BLaER1 treated with 17β-estradiol and CSF1 and Interleukin-3, amounts not matched to agents 10 nM and 100 nM (cell line): ENCODE measurements around the gene MYO1D.

Source experiments
- H3K27ac ChIP-seq, 11 experiments: shearing (Covaris generic); formaldehyde crosslinking; 2 replicates each; pipeline ENCODE4 v1.8.1; 2022
- H3K27me3 ChIP-seq, 11 experiments: shearing (Covaris generic); formaldehyde crosslinking; 2 replicates each; pipeline ENCODE4 v1.8.1; 2022
- H3K36me3 ChIP-seq, 11 experiments: shearing (Covaris generic); formaldehyde crosslinking; 2 replicates each; pipeline ENCODE4 v1.8.1; 2022
- H3K4me1 ChIP-seq, 10 experiments: shearing (Covaris generic); formaldehyde crosslinking; 2 replicates each; pipeline ENCODE4 v1.8.1; 2022
- H3K4me2 ChIP-seq, 11 experiments: shearing (Covaris generic); formaldehyde crosslinking; 2 replicates each; pipeline ENCODE4 v1.8.1; 2022
- H3K4me3 ChIP-seq, 10 experiments: shearing (Covaris generic); formaldehyde crosslinking; 2 replicates each; pipeline ENCODE4 v1.8.1; 2022
- H3K9ac ChIP-seq, 11 experiments: shearing (Covaris generic); formaldehyde crosslinking; 2 replicates each; pipeline ENCODE4 v1.8.1; 2022
- H3K9me3 ChIP-seq, 11 experiments: shearing (Covaris generic); formaldehyde crosslinking; replicated peaks in 1 of 11; 2 replicates each; pipeline ENCODE4 v1.8.1; 2022
- H4K20me1 ChIP-seq, 11 experiments: shearing (Covaris generic); formaldehyde crosslinking; 2 replicates each; pipeline ENCODE4 v1.8.1; 2022
- Cebpa-rat ChIP-seq, 11 experiments: shearing (Covaris generic); IDR thresholded peaks; 2 replicates each; pipeline ENCODE4 v1.8.1; 2022

MYO1D gene

GRCh38 chr17:32490101-32490482, 386.8 kb downstream of the MYO1D start:
- peak overlapping the region in 9 of 11 experiments; percentile 90 to 99 (median 94); a peak in 17 of 22 replicates for H3K4me2 ChIP-seq
- H3K4me3 ChIP-seq: peak overlapping the region in 1 of 10 experiments; percentile 1; a peak in 1 of 20 replicates
- H3K36me3 ChIP-seq: peaks cover 0 to 35% (median 27%) of the 10 kb centered on the region in 11 experiments; a peak in 14 of 22 replicates
- no peak for TF ChIP-seq Cebpa-rat (IDR thresholded peaks at IDR 0.05)
- H3K9ac ChIP-seq: peak overlapping the region in 3 of 11 experiments; percentile 39 to 91 (median 89); a peak in 5 of 22 replicates
- peaks cover 0 to 50% (median 36%) of the 10 kb centered on the region in 11 experiments; a peak in 18 of 22 replicates for H4K20me1 ChIP-seq
- H3K4me1 ChIP-seq: peaks cover 50 to 86% (median 80%) of the 10 kb centered on the region in 10 experiments
- no peaks in the 10 kb centered on the region for H3K27me3 ChIP-seq
- no peak overlapping the region for H3K27ac ChIP-seq
- no peaks in the 10 kb centered on the region for H3K9me3 ChIP-seq

GRCh38 chr17:32489320-32490100, 387.4 kb downstream of the MYO1D start:
- no peak for TF ChIP-seq Cebpa-rat (IDR thresholded peaks at IDR 0.05)
- peaks cover 0 to 35% (median 27%) of the 10 kb centered on the region in 11 experiments; a peak in 14 of 22 replicates for H3K36me3 ChIP-seq
- no peak overlapping the region for H3K27ac ChIP-seq
- peak overlapping the region in 10 of 11 experiments; percentile 10 to 99 (median 94); a peak in 17 of 22 replicates for H3K4me2 ChIP-seq
- H4K20me1 ChIP-seq: peaks cover 0 to 50% (median 36%) of the 10 kb centered on the region in 11 experiments; a peak in 18 of 22 replicates
- no peaks in the 10 kb centered on the region for H3K9me3 ChIP-seq
- H3K4me1 ChIP-seq: peaks cover 45 to 81% (median 74%) of the 10 kb centered on the region in 10 experiments
- H3K9ac ChIP-seq: peak overlapping the region in 6 of 11 experiments; percentile 1 to 91 (median 88); a peak in 5 of 22 replicates
- H3K27me3 ChIP-seq: no peaks in the 10 kb centered on the region
- H3K4me3 ChIP-seq: peak overlapping the region in 3 of 10 experiments; percentile 22 to 84 (median 70); a peak in 1 of 20 replicates

- Histone ChIP-seq H3K4me2 (peak overlapping the region in 10 of 11 experiments; percentile 10 to 99 (median 94); a peak in 18 of 22 replicates), H3K9me3 (no peaks in the 10 kb centered on the region), H3K27ac (no peak overlapping the region), H3K4me3 (peak overlapping the region in 4 of 10 experiments; percentile 70 to 85 (median 82); a peak in 6 of 20 replicates), H3K9ac (peak overlapping the region in 5 of 11 experiments; percentile 15 to 91 (median 89); a peak in 8 of 22 replicates), H4K20me1 (peaks cover 0 to 51% (median 37%) of the 10 kb centered on the region in 11 experiments; a peak in 19 of 22 replicates), H3K27me3 (no peaks in the 10 kb centered on the region), H3K4me1 (peaks cover 36 to 78% (median 69%) of the 10 kb centered on the region in 10 experiments), H3K36me3 (peaks cover 0 to 35% (median 27%) of the 10 kb centered on the region in 11 experiments; a peak in 14 of 22 replicates)
- TF ChIP-seq Cebpa-rat (IDR thresholded peaks at IDR 0.05): no peak
Observed at GRCh38 chr17:32488604-32489180, 388.2 kb downstream of the MYO1D start.

GRCh38 chr17:32488177-32488542, 388.8 kb downstream of the MYO1D start:
- peaks cover 0 to 56% (median 42%) of the 10 kb centered on the region in 11 experiments; a peak in 21 of 22 replicates for H4K20me1 ChIP-seq
- H3K27me3 ChIP-seq: no peaks in the 10 kb centered on the region
- H3K27ac ChIP-seq: peak overlapping the region in 1 of 11 experiments; percentile 85; a peak in 1 of 22 replicates
- no peaks in the 10 kb centered on the region for H3K9me3 ChIP-seq
- H3K4me3 ChIP-seq: peak overlapping the region in 7 of 10 experiments; percentile 70 to 85 (median 79); a peak in 12 of 20 replicates
- peaks cover 31 to 78% (median 66%) of the 10 kb centered on the region in 10 experiments for H3K4me1 ChIP-seq
- TF ChIP-seq Cebpa-rat (IDR thresholded peaks at IDR 0.05): no peak
- peak overlapping the region in 7 of 11 experiments; percentile 83 to 91 (median 88); a peak in 11 of 22 replicates for H3K9ac ChIP-seq
- H3K36me3 ChIP-seq: peaks cover 0 to 36% (median 28%) of the 10 kb centered on the region in 11 experiments; a peak in 14 of 22 replicates
- peak overlapping the region; percentile 90 to 99 (median 94) for H3K4me2 ChIP-seq

- peak overlapping the region in 9 of 11 experiments; percentile 56 to 88 (median 83); a peak in 17 of 22 replicates for H3K27ac ChIP-seq
- peak overlapping the region; percentile 76 to 91 (median 84) for H3K9ac ChIP-seq
Observed at GRCh38 chr17:32487473-32488176, 389.3 kb downstream of the MYO1D start.

GRCh38 chr17:32486701-32487472, 390.0 kb downstream of the MYO1D start, which contains the start of gene CDK5R1:
TSS of gene CDK5R1 (plus strand) at chr17:32486993. CDS start at chr17:32487621, 628 bp downstream.
- Histone ChIP-seq H3K4me2 (peak within 1 kb of the TSS; percentile 90 to 99 (median 94)), H3K27me3 (no peaks in the 10 kb centered on the region), H3K36me3 (peaks cover 8 to 48% (median 40%) of the 10 kb centered on the region in 11 experiments; a peak in 20 of 22 replicates), H3K27ac (peak within 1 kb of the TSS in 10 of 11 experiments; percentile 40 to 88 (median 82); a peak in 19 of 22 replicates), H3K4me1 (peaks cover 18 to 73% (median 57%) of the 10 kb centered on the region in 10 experiments), H3K9ac (peak within 1 kb of the TSS; percentile 76 to 91 (median 84)), H3K4me3 (peak within 1 kb of the TSS; percentile 70 to 88 (median 80)), H3K9me3 (no peaks in the 10 kb centered on the region), H4K20me1 (peaks cover 0 to 66% (median 54%) of the 10 kb centered on the region in 11 experiments; a peak in 21 of 22 replicates)
- no peak for TF ChIP-seq Cebpa-rat (IDR thresholded peaks at IDR 0.05)

More at GRCh38 chr17:32487473-32488176, 389.3 kb downstream of the MYO1D start:
- Histone ChIP-seq H3K4me2 (peak overlapping the region; percentile 90 to 99 (median 94)), H4K20me1 (peaks cover 0 to 62% (median 48%) of the 10 kb centered on the region in 11 experiments; a peak in 21 of 22 replicates), H3K9me3 (no peaks in the 10 kb centered on the region), H3K4me1 (peaks cover 26 to 76% (median 63%) of the 10 kb centered on the region in 10 experiments), H3K27me3 (no peaks in the 10 kb centered on the region), H3K4me3 (peak overlapping the region; percentile 70 to 88 (median 80)), H3K36me3 (peaks cover under 1 to 40% (median 32%) of the 10 kb centered on the region in 11 experiments; a peak in 19 of 22 replicates)
- TF ChIP-seq Cebpa-rat (IDR thresholded peaks at IDR 0.05): no peak

GRCh38 chr17:32486111-32486700, 390.7 kb downstream of the MYO1D start:
- peak overlapping the region in 10 of 11 experiments; percentile 40 to 88 (median 82); a peak in 19 of 22 replicates for H3K27ac ChIP-seq
- H3K4me3 ChIP-seq: peak overlapping the region; percentile 70 to 88 (median 80)
- H4K20me1 ChIP-seq: peaks cover 0 to 67% (median 49%) of the 10 kb centered on the region in 11 experiments; a peak in 21 of 22 replicates
- H3K9ac ChIP-seq: peak overlapping the region; percentile 76 to 91 (median 84)
- TF ChIP-seq Cebpa-rat (IDR thresholded peaks at IDR 0.05): no peak
- peak overlapping the region; percentile 90 to 99 (median 94) for H3K4me2 ChIP-seq
- H3K36me3 ChIP-seq: peaks cover 15 to 52% (median 47%) of the 10 kb centered on the region in 11 experiments
- H3K4me1 ChIP-seq: peaks cover 12 to 66% (median 51%) of the 10 kb centered on the region in 10 experiments
- H3K9me3 ChIP-seq: no peaks in the 10 kb centered on the region
- no peaks in the 10 kb centered on the region for H3K27me3 ChIP-seq
